ENCODE data around the gene E2F4. TPM values are rescaled to one million over a fixed set of nuclear protein-coding genes. Genes with fewer than 3 reads are reported as not detected.

The E2F4 gene
- total and polyA plus RNA-seq, 8 donors = 32.8 to 304 (median 42.1) TPM

GRCh38 chr16:67173808-67174705, 17.9 kb upstream of the E2F4 start:
- peak; percentile 94 to 96 for DNase-seq
- H3K27me3 ChIP-seq = peaks cover 0 to 34% (median 0%) of the 10 kb centered on the region in 3 donors
- H3K4me3 ChIP-seq = peak overlapping the region; percentile 43 to 52 (median 49)
- H3K27ac ChIP-seq = peak overlapping the region; percentile 63 to 92 (median 89)
- TF ChIP-seq EP300 (IDR thresholded peaks at IDR 0.05) = no peak
- peak; percentile 73 to 93 (median 92) for TF ChIP-seq POLR2AphosphoS5 (IDR thresholded peaks at IDR 0.05)
- peak in 4 of 7 experiments; percentile 13 to 44 (median 24) for TF ChIP-seq CTCF (IDR thresholded peaks at IDR 0.05)
- peak in 1 of 4 donors; percentile 69 for TF ChIP-seq POLR2A (IDR thresholded peaks at IDR 0.05)
- H3K4me1 ChIP-seq = peaks cover 55 to 80% (median 66%) of the 10 kb centered on the region in 4 donors
- H3K36me3 ChIP-seq = peaks cover 0 to 7% (median 1%) of the 10 kb centered on the region in 4 donors
- 0 to 2% (median 1%) methylated on average over 23 to 71 of the region's 71 CpGs for WGBS, 5 donors
- no peaks in the 10 kb centered on the region for H3K9me3 ChIP-seq
- intact Hi-C loops (cut with DNase I; ENCODE audit: low total_unique reads) = no loop called here

GRCh38 chr16:67174706-67175231, 17.2 kb upstream of the E2F4 start:
- TF ChIP-seq CTCF (IDR thresholded peaks at IDR 0.05) (no peak), POLR2AphosphoS5 (IDR thresholded peaks at IDR 0.05) (no peak), POLR2A (IDR thresholded peaks at IDR 0.05) (no peak), EP300 (IDR thresholded peaks at IDR 0.05) (no peak)
- Histone ChIP-seq H3K4me3 (peak overlapping the region; percentile 43 to 52 (median 49)), H3K9me3 (no peaks in the 10 kb centered on the region), H3K4me1 (peaks cover 48 to 79% (median 61%) of the 10 kb centered on the region in 4 donors), H3K36me3 (peaks cover 0 to 7% (median 1%) of the 10 kb centered on the region in 4 donors), H3K27me3 (peaks cover 0 to 27% (median 0%) of the 10 kb centered on the region in 3 donors), H3K27ac (peak overlapping the region; percentile 63 to 92 (median 89))
- 50 to 63% (median 56%) methylated on average over 23 to 31 of the region's 31 CpGs for WGBS, 5 donors
- intact Hi-C loops (cut with DNase I; ENCODE audit: low total_unique reads) = no loop called here
- no peak for DNase-seq

GRCh38 chr16:67176662-67177061, 15.3 kb upstream of the E2F4 start:
- intact Hi-C loops (cut with DNase I; ENCODE audit: low total_unique reads) = no loop called here
- WGBS, 5 donors = 84 to 95% (median 89%) methylated on average over 7 to 12 of the region's 12 CpGs

More at GRCh38 chr16:67176662-67177061, 15.3 kb upstream of the E2F4 start:
- Histone ChIP-seq H3K9me3 (no peaks in the 10 kb centered on the region), H3K27ac (no peak overlapping the region), H3K27me3 (peaks cover 0 to 18% (median 0%) of the 10 kb centered on the region in 3 donors), H3K4me3 (no peak overlapping the region), H3K36me3 (peaks cover 0 to 7% (median 1%) of the 10 kb centered on the region in 4 donors), H3K4me1 (peaks cover 37 to 78% (median 49%) of the 10 kb centered on the region in 4 donors)
- TF ChIP-seq CTCF (IDR thresholded peaks at IDR 0.05) = no peak
- no peak for TF ChIP-seq POLR2A (IDR thresholded peaks at IDR 0.05)
- no peak for TF ChIP-seq POLR2AphosphoS5 (IDR thresholded peaks at IDR 0.05)
- no peak for TF ChIP-seq EP300 (IDR thresholded peaks at IDR 0.05)
- no peak for DNase-seq

Data from stomach (tissue), 9 donors.